Smooth muscle cell (in vitro differentiated cells): ENCODE data around the gene TTC28. TPM values are rescaled to one million over a fixed set of nuclear protein-coding genes. Genes with fewer than 3 reads are reported as not detected.

Experiments
- DNase-seq: peaks from one replicate; lab custom pipeline; 2025; ENCODE audit not compliant: unreplicated experiment; lab: John Stamatoyannopoulos, UW
- H2AFZ ChIP-seq: fragments of 200-600 bp; sonication (generic); 2 replicates; pipeline ENCODE4 v1.6.0; 2016; ENCODE audit warnings: antibody characterized with exemption, low read depth, mild to moderate bottlenecking
- H3F3A ChIP-seq: fragments of 200-600 bp; sonication (generic); 2 replicates; pipeline ENCODE4 v1.6.0; 2017; ENCODE audit warnings: antibody characterized with exemption, low read depth
- H3K27ac ChIP-seq: fragments of 200-600 bp; sonication (generic); 2 replicates; pipeline ENCODE4 v1.5.1; 2016; ENCODE audit warnings: low read depth, mild to moderate bottlenecking
- H3K27me3 ChIP-seq: fragments of 200-600 bp; sonication (generic); 2 replicates; pipeline ENCODE4 v1.6.1; 2016; ENCODE audit warnings: low read depth, mild to moderate bottlenecking
- H3K36me3 ChIP-seq: fragments of 200-600 bp; sonication (generic); 2 replicates; pipeline ENCODE4 v1.5.1; 2016; ENCODE audit warnings: low read depth
- H3K4me1 ChIP-seq: fragments of 200-600 bp; sonication (generic); 2 replicates; pipeline ENCODE4 v1.5.1; 2016; ENCODE audit warnings: low read depth
- H3K4me2 ChIP-seq: fragments of 200-600 bp; sonication (generic); 2 replicates; pipeline ENCODE4 v1.6.0; 2016; ENCODE audit warnings: mild to moderate bottlenecking
- H3K4me3 ChIP-seq: fragments of 200-600 bp; sonication (generic); 2 replicates; pipeline ENCODE4 v1.5.1; 2016; ENCODE audit warnings: mild to moderate bottlenecking
- H3K79me2 ChIP-seq: fragments of 200-600 bp; sonication (generic); 2 replicates; pipeline ENCODE4 v1.6.0; 2016; ENCODE audit warnings: low read depth, mild to moderate bottlenecking
- H3K9ac ChIP-seq: fragments of 200-600 bp; sonication (generic); 2 replicates; pipeline ENCODE4 v1.6.0; 2016; ENCODE audit warnings: low read depth
- H3K9me3 ChIP-seq: fragments of 200-600 bp; sonication (generic); replicated peaks from 2 replicates; pipeline ENCODE4 v1.5.1; 2016; ENCODE audit warnings: low read depth
- H4K20me1 ChIP-seq: fragments of 200-600 bp; sonication (generic); 2 replicates; pipeline ENCODE4 v1.6.0; 2016; ENCODE audit warnings: low read depth
- WGBS: methylation state at CpG from one replicate; pipeline ENCODE4 v1.1.7; 2016; ENCODE audit warnings: low lambda C conversion rate; 5-methylcytosine and 5-hydroxymethylcytosine counted together
- polyA plus RNA-seq: library from polyadenylated mRNA; unstranded; fragments of >200 nt; fragmentation: Nextera tagmentation; extraction: Ambion mirVana; gene quantifications from 2 replicates; pipeline ENCODE4 v1.2.1, GENCODE V29; 2016
- total RNA-seq: library from RNA; depleted of rRNA; stranded (reverse); fragments of >200 nt; gene quantifications from 2 replicates; pipeline ENCODE4 v1.2.3, GENCODE V29; 2014
- TF ChIP-seq, protein P1 (sequence below): fragments of 200-600 bp; sonication (generic); IDR thresholded peaks from 2 replicates; pipeline ENCODE4 v1.5.1; 2017; ENCODE audit warnings: borderline replicate concordance, mild to moderate bottlenecking, antibody characterized with exemption; ENCODE audit not compliant: insufficient read depth, poor library complexity, severe bottlenecking

The TTC28 gene
- total and polyA plus RNA-seq, 2 experiments from 2014 or later: 6.3 to 17.9 TPM

GRCh38 chr22:28282405-28283067 lies 397.1 kb downstream of the TTC28 start:
- Histone ChIP-seq H3K4me2 (no peak overlapping the region), H3K4me1 (no peaks in the 10 kb centered on the region), H3F3A (no peaks in the 10 kb centered on the region), H2AFZ (no peak overlapping the region), H3K9me3 (no peaks in the 10 kb centered on the region), H3K9ac (no peak overlapping the region), H3K27me3 (no peaks in the 10 kb centered on the region), H3K79me2 (no peaks in the 10 kb centered on the region), H3K27ac (no peak overlapping the region), H3K36me3 (no peaks in the 10 kb centered on the region), H3K4me3 (no peak overlapping the region), H4K20me1 (no peaks in the 10 kb centered on the region)
- no peak for DNase-seq
- TF ChIP-seq, protein P1, sequence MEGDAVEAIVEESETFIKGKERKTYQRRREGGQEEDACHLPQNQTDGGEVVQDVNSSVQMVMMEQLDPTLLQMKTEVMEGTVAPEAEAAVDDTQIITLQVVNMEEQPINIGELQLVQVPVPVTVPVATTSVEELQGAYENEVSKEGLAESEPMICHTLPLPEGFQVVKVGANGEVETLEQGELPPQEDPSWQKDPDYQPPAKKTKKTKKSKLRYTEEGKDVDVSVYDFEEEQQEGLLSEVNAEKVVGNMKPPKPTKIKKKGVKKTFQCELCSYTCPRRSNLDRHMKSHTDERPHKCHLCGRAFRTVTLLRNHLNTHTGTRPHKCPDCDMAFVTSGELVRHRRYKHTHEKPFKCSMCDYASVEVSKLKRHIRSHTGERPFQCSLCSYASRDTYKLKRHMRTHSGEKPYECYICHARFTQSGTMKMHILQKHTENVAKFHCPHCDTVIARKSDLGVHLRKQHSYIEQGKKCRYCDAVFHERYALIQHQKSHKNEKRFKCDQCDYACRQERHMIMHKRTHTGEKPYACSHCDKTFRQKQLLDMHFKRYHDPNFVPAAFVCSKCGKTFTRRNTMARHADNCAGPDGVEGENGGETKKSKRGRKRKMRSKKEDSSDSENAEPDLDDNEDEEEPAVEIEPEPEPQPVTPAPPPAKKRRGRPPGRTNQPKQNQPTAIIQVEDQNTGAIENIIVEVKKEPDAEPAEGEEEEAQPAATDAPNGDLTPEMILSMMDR: no peak
- WGBS: 87% methylated on average over 3 of the region's 3 CpGs

DNA sequence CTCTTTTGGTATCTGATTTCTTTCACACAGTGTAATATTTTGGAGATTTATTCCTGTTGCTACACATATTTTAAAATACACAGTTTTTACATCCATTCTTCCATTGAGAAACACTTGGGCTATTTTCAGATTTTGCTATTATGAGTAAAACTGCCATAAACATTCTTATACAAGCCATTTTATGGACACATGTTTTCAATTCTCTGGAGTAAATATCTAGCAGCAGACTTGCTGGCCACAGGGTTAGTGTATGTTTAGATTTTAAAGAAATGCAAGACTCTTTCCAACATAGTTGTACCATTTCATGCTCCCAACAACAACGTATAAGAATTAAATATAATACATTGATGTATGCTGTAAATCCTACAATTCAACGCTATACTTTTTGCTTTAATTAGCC lies 399.8 kb downstream of the TTC28 start:
- H3K27ac ChIP-seq: no peak overlapping the region
- no peak overlapping the region for H3K4me3 ChIP-seq
- WGBS: 92% methylated on average over 2 of the region's 2 CpGs
- no peaks in the 10 kb centered on the region for H3K9me3 ChIP-seq
- no peaks in the 10 kb centered on the region for H4K20me1 ChIP-seq
- TF ChIP-seq, protein P1: no peak
- no peaks in the 10 kb centered on the region for H3K36me3 ChIP-seq
- no peak overlapping the region for H2AFZ ChIP-seq
- no peaks in the 10 kb centered on the region for H3F3A ChIP-seq
- H3K27me3 ChIP-seq: no peaks in the 10 kb centered on the region
- no peak for DNase-seq
- no peak overlapping the region for H3K9ac ChIP-seq
- no peak overlapping the region for H3K4me2 ChIP-seq
- no peaks in the 10 kb centered on the region for H3K79me2 ChIP-seq
- no peaks in the 10 kb centered on the region for H3K4me1 ChIP-seq

DNA sequence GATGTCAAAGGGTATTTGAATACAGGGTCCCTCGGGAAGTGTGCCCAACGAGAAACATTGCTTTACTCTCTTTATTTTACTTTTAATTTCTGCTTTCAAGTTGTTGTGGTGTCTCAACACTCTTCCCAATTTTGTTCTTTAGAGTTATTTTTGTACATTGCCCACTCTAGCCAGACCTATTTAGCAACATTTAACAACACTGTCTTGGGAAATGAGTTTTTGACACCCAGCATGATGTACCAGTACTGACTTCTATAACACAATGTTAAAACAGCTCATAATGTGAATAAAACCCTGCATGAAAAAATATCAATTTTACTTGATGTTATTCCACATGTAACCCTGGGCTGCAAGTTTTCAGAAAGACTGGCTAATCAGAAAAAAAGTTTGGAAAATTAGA lies 410.4 kb downstream of the TTC28 start:
- Histone ChIP-seq H3K27me3 (no peaks in the 10 kb centered on the region), H3K9me3 (no peaks in the 10 kb centered on the region), H4K20me1 (no peaks in the 10 kb centered on the region), H3K79me2 (no peaks in the 10 kb centered on the region), H3K36me3 (no peaks in the 10 kb centered on the region), H3K4me2 (no peak overlapping the region), H3K9ac (no peak overlapping the region), H2AFZ (no peak overlapping the region), H3K4me3 (no peak overlapping the region), H3K27ac (no peak overlapping the region), H3K4me1 (no peaks in the 10 kb centered on the region), H3F3A (no peaks in the 10 kb centered on the region)
- no peak for DNase-seq
- WGBS: 89% methylated on average over 2 of the region's 2 CpGs
- TF ChIP-seq, protein P1: no peak

DNA sequence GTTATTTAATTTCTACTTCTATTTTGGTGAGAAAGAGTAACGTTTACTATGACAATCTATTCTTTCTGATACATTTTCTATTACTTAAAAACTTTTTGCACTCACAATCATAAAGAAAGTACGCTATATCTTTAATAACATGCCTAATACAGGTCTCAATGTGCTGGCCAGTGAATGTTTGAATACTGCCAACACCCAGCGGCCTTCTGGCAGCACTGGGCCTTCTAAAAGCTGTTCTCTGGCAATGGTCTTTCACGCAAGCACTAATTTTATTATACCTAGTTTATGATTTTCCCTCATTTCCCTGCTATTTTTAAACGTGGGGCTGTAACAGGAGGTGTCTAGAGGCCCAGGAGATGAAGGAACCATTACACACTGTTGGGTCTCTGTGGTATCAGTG lies 410.8 kb downstream of the TTC28 start:
- H3K9ac ChIP-seq: no peak overlapping the region
- no peak overlapping the region for H3K4me3 ChIP-seq
- H2AFZ ChIP-seq: no peak overlapping the region
- no peaks in the 10 kb centered on the region for H3K9me3 ChIP-seq
- H3K36me3 ChIP-seq: no peaks in the 10 kb centered on the region
- no peak overlapping the region for H3K27ac ChIP-seq
- no peak overlapping the region for H3K4me2 ChIP-seq
- no peaks in the 10 kb centered on the region for H3F3A ChIP-seq
- H4K20me1 ChIP-seq: no peaks in the 10 kb centered on the region
- TF ChIP-seq, protein P1: no peak
- no peaks in the 10 kb centered on the region for H3K27me3 ChIP-seq
- WGBS: 95% methylated on average over 5 of the region's 5 CpGs
- DNase-seq: no peak
- no peaks in the 10 kb centered on the region for H3K79me2 ChIP-seq
- H3K4me1 ChIP-seq: no peaks in the 10 kb centered on the region
